T-cell (primary cell): Measurements from ENCODE around the gene SPAM1. TPM values are rescaled to one million over a fixed set of nuclear protein-coding genes. Genes with fewer than 3 reads are reported as not detected.

Source experiments
- ATAC-seq, 4 experiments: fragments of 200-7000 bp in 3 of 4; fragments of 150-1000 bp in 1 of 4; cut with Tn5 transposase; replicated peaks in 1 of 4; 1 replicate in 3 of 4; 2 replicates in 1 of 4; pipeline ENCODE4 v1.10.0; 2021; ENCODE audit warnings: moderate library complexity in 3 of 4, mild to moderate bottlenecking in 2 of 4, moderate number of reproducible peaks in 1 of 4
- CTCF ChIA-PET, 2 donors: fragments of 300-600 bp; sonication (Branson Sonifier 250); formaldehyde crosslinking; loops; one replicate each; lab custom pipeline; 2022; ENCODE audit warnings: antibody characterized with exemption in 2 of 2; lab: Charles Lee
- POLR2A ChIA-PET, 2 donors: fragments of 300-600 bp; sonication (Branson Sonifier 250); formaldehyde crosslinking; loops; one replicate each; lab custom pipeline; 2022; ENCODE audit warnings: antibody characterized with exemption in 2 of 2; lab: Charles Lee
- DNase-seq, 35 experiments: peaks; one replicate each; pipeline versions ENCODE4 v3.0.0 to v3.0.0-alpha.2; 2013 to 2023
- H3K27ac ChIP-seq: one replicate; pipeline ENCODE4 v1.5.1; 2013; ENCODE audit warnings: low read length
- H3K27me3 ChIP-seq, 2 experiments: replicated peaks in 1 of 2; 1 replicate in 1 of 2; 2 replicates in 1 of 2; pipeline versions ENCODE4 v1.6.1 to v1.7.0; 2013; ENCODE audit warnings: low read length in 1 of 2, mixed read lengths in 1 of 2; ENCODE audit not compliant: control insufficient read depth in 2 of 2, insufficient read depth in 2 of 2; ENCODE audit errors: extremely low read depth in 1 of 2
- H3K36me3 ChIP-seq, 2 donors: 1 replicate in 1 of 2; 2 replicates in 1 of 2; pipeline versions ENCODE4 v1.6.1 to v1.7.0; 2013; ENCODE audit warnings: low read length in 1 of 2; ENCODE audit not compliant: control insufficient read depth in 2 of 2, insufficient read depth in 1 of 2; ENCODE audit errors: extremely low read depth in 1 of 2
- H3K4me1 ChIP-seq, 2 experiments: 1 replicate in 1 of 2; 2 replicates in 1 of 2; pipeline versions ENCODE4 v1.6.1 to v1.7.0; 2013; ENCODE audit warnings: low read length in 2 of 2, mixed read lengths in 1 of 2; ENCODE audit not compliant: insufficient read depth in 2 of 2, control insufficient read depth in 1 of 2; ENCODE audit errors: extremely low read depth in 1 of 2
- H3K4me3 ChIP-seq, 2 donors: 1 replicate in 1 of 2; 2 replicates in 1 of 2; pipeline versions ENCODE4 v1.5.1 to v1.7.0; 2013; ENCODE audit warnings: mild to moderate bottlenecking in 2 of 2, low read length in 1 of 2, moderate library complexity in 1 of 2; ENCODE audit not compliant: control insufficient read depth in 1 of 2; ENCODE audit errors: extremely low read depth in 1 of 2
- H3K9me3 ChIP-seq: 2 replicates; pipeline ENCODE4 v1.7.0; 2013
- H3K27ac Mint-ChIP-seq, 2 donors: one replicate each; pipeline ENCODE4 v1.8.0; 2020 to 2021; ENCODE audit warnings: mild to moderate bottlenecking in 2 of 2, mixed read lengths in 2 of 2
- H3K27me3 Mint-ChIP-seq, 2 donors: one replicate each; pipeline ENCODE4 v1.8.0; 2021 to 2022; ENCODE audit warnings: mixed read lengths in 2 of 2
- H3K36me3 Mint-ChIP-seq: one replicate; pipeline ENCODE4 v1.8.0; 2021; ENCODE audit warnings: mixed read lengths
- H3K4me1 Mint-ChIP-seq, 3 donors: one replicate each; pipeline ENCODE4 v1.8.0; 2020 to 2022; ENCODE audit warnings: mixed read lengths in 3 of 3, mild to moderate bottlenecking in 1 of 3
- H3K4me3 Mint-ChIP-seq, 3 donors: one replicate each; pipeline ENCODE4 v1.8.0; 2020 to 2022; ENCODE audit warnings: mild to moderate bottlenecking in 3 of 3, mixed read lengths in 3 of 3, moderate library complexity in 3 of 3
- H3K9me3 Mint-ChIP-seq, 3 donors: one replicate each; pipeline ENCODE4 v1.8.0; 2020 to 2022; ENCODE audit warnings: mixed read lengths in 3 of 3
- WGBS: methylation state at CpG from one replicate; pipeline ENCODE4 v1.1.5; 2013; ENCODE audit warnings: missing lambda C conversion rate; ENCODE audit not compliant: insufficient coverage; 5-methylcytosine and 5-hydroxymethylcytosine counted together
- total RNA-seq, 35 experiments: library from RNA in 6 of 35; stranded (reverse) in 6 of 35; fragments of 120-200 nt in 1 of 35; gene quantifications; one replicate each; pipeline versions ENCODE4 v1.2.1 to v1.2.4 and lab custom pipeline; 2013 to 2026

Gene SPAM1
- total RNA-seq, 5 donors from 2014 or later (not counting 1 experiment from before 2014, with no cell fraction given), result not detected

GRCh38 chr7:123992913-123993518 lies 68.0 kb downstream of the SPAM1 start:
- DNase-seq (no peak), ATAC-seq (no peak)
- Mint-ChIP-seq H3K4me3 (no peak overlapping the region), H3K27me3 (peaks cover 0 to 11% of the 10 kb centered on the region in 2 donors), H3K36me3 (no peaks in the 10 kb centered on the region), H3K27ac (no peak overlapping the region), H3K4me1 (no peaks in the 10 kb centered on the region), H3K9me3 (peaks cover 0 to 9% (median 3%) of the 10 kb centered on the region in 3 donors)
- ChIA-PET CTCF (no interaction called here), POLR2A (no interaction called here)
- Histone ChIP-seq H3K9me3 (no peaks in the 10 kb centered on the region), H3K27me3 (no peaks in the 10 kb centered on the region), H3K4me3 (no peak overlapping the region), H3K4me1 (no peaks in the 10 kb centered on the region), H3K36me3 (no peaks in the 10 kb centered on the region), H3K27ac (no peak overlapping the region)
- WGBS, result no CpG with 5 or more reads among the region's 2 CpGs

GRCh38 chr7:123993996-123994395 lies 69.0 kb downstream of the SPAM1 start:
- CTCF ChIA-PET, result no interaction called here
- H3K36me3 Mint-ChIP-seq, result no peaks in the 10 kb centered on the region
- Histone ChIP-seq H3K4me1 (no peaks in the 10 kb centered on the region), H3K27ac (no peak overlapping the region), H3K27me3 (no peaks in the 10 kb centered on the region), H3K9me3 (no peaks in the 10 kb centered on the region), H3K4me3 (no peak overlapping the region), H3K36me3 (no peaks in the 10 kb centered on the region)
- POLR2A ChIA-PET, result no interaction called here
- no peaks in the 10 kb centered on the region for H3K4me1 Mint-ChIP-seq
- peaks cover 0 to 11% of the 10 kb centered on the region in 2 donors for H3K27me3 Mint-ChIP-seq
- H3K9me3 Mint-ChIP-seq, result peaks cover 0 to 16% (median 7%) of the 10 kb centered on the region in 3 donors
- WGBS, result no CpG with 5 or more reads among the region's 2 CpGs
- DNase-seq (no peak), ATAC-seq (no peak)
- no peak overlapping the region for H3K27ac Mint-ChIP-seq
- no peak overlapping the region for H3K4me3 Mint-ChIP-seq

- H3K27ac Mint-ChIP-seq, result no peak overlapping the region
- H3K4me3 Mint-ChIP-seq, result no peak overlapping the region
- no peak for DNase-seq
- peaks cover 0 to 20% (median 4%) of the 10 kb centered on the region in 3 donors for H3K9me3 Mint-ChIP-seq
- H3K4me1 ChIP-seq, result no peaks in the 10 kb centered on the region
- ATAC-seq, result no peak
- no peak overlapping the region for H3K4me3 ChIP-seq
- no peaks in the 10 kb centered on the region for H3K36me3 ChIP-seq
- H3K27ac ChIP-seq, result no peak overlapping the region
- no peaks in the 10 kb centered on the region for H3K36me3 Mint-ChIP-seq
- H3K27me3 ChIP-seq, result no peaks in the 10 kb centered on the region
- H3K9me3 ChIP-seq, result no peaks in the 10 kb centered on the region
- peaks cover 0 to 11% of the 10 kb centered on the region in 2 donors for H3K27me3 Mint-ChIP-seq
- H3K4me1 Mint-ChIP-seq, result no peaks in the 10 kb centered on the region
- POLR2A ChIA-PET, result no interaction called here
- CTCF ChIA-PET, result no interaction called here
Measured at GRCh38 chr7:123994449-123994848, 69.4 kb downstream of the SPAM1 start.

GRCh38 chr7:123995617-123996326 lies 70.7 kb downstream of the SPAM1 start:
- Histone ChIP-seq H3K27ac (no peak overlapping the region), H3K36me3 (no peaks in the 10 kb centered on the region), H3K27me3 (no peaks in the 10 kb centered on the region), H3K9me3 (no peaks in the 10 kb centered on the region), H3K4me1 (no peaks in the 10 kb centered on the region), H3K4me3 (no peak overlapping the region)
- DNase-seq (no peak), ATAC-seq (no peak)
- ChIA-PET POLR2A (no interaction called here), CTCF (no interaction called here)
- H3K27me3 Mint-ChIP-seq, result peaks cover 0 to 7% of the 10 kb centered on the region in 2 donors
- H3K4me3 Mint-ChIP-seq, result no peak overlapping the region
- H3K36me3 Mint-ChIP-seq, result no peaks in the 10 kb centered on the region
- H3K4me1 Mint-ChIP-seq, result no peaks in the 10 kb centered on the region
- WGBS, result 88% methylated on average over 8 of the region's 10 CpGs
- H3K27ac Mint-ChIP-seq, result no peak overlapping the region
- H3K9me3 Mint-ChIP-seq, result peaks cover 0 to 16% (median 9%) of the 10 kb centered on the region in 3 donors

- no peak overlapping the region for H3K4me3 ChIP-seq
- Mint-ChIP-seq H3K9me3 (peaks cover 0 to 16% (median 9%) of the 10 kb centered on the region in 3 donors), H3K4me3 (no peak overlapping the region), H3K36me3 (no peaks in the 10 kb centered on the region), H3K27ac (no peak overlapping the region), H3K27me3 (peaks cover 0 to 7% of the 10 kb centered on the region in 2 donors), H3K4me1 (no peaks in the 10 kb centered on the region)
- H3K4me1 ChIP-seq, result no peaks in the 10 kb centered on the region
- ATAC-seq (no peak), DNase-seq (no peak)
- no peaks in the 10 kb centered on the region for H3K36me3 ChIP-seq
- H3K9me3 ChIP-seq, result no peaks in the 10 kb centered on the region
- ChIA-PET CTCF (no interaction called here), POLR2A (no interaction called here)
- no peaks in the 10 kb centered on the region for H3K27me3 ChIP-seq
- no peak overlapping the region for H3K27ac ChIP-seq
- 81% methylated on average over 3 of the region's 6 CpGs for WGBS
Measured at GRCh38 chr7:123996327-123996625, 71.2 kb downstream of the SPAM1 start.

GRCh38 chr7:123998921-123999320 lies 73.9 kb downstream of the SPAM1 start:
- POLR2A ChIA-PET, result no interaction called here

More at GRCh38 chr7:123998921-123999320, 73.9 kb downstream of the SPAM1 start:
- H3K27me3 Mint-ChIP-seq, result peaks cover 0 to 3% of the 10 kb centered on the region in 2 donors
- Histone ChIP-seq H3K27ac (no peak overlapping the region), H3K4me1 (no peaks in the 10 kb centered on the region), H3K9me3 (no peaks in the 10 kb centered on the region), H3K36me3 (no peaks in the 10 kb centered on the region), H3K27me3 (no peaks in the 10 kb centered on the region), H3K4me3 (no peak overlapping the region)
- 86% methylated on average over 5 of the region's 5 CpGs for WGBS
- H3K27ac Mint-ChIP-seq, result no peak overlapping the region
- no peaks in the 10 kb centered on the region for H3K4me1 Mint-ChIP-seq
- H3K9me3 Mint-ChIP-seq, result peaks cover 3 to 23% (median 21%) of the 10 kb centered on the region in 3 donors
- no peaks in the 10 kb centered on the region for H3K36me3 Mint-ChIP-seq
- ATAC-seq, result no peak
- H3K4me3 Mint-ChIP-seq, result no peak overlapping the region
- CTCF ChIA-PET, result no interaction called here
- DNase-seq, result no peak
